NCI-H510A treated with DMSO at 0.1 percent for 48 hours (cell line): ENCODE results near the gene LAMC1.

Experiments
- DNase-seq: peaks from one replicate; lab custom pipeline; 2025; lab: John Stamatoyannopoulos, UW

LAMC1 gene

GRCh38 chr1:183021405-183022201 is 1.6 kb upstream of the LAMC1 start:
- no peak for DNase-seq

GRCh38 chr1:183022202-183023145 is 746 bp upstream of the LAMC1 start:
- peak; percentile 61 for DNase-seq

- DNase-seq, result peak; percentile 67
These were observed 539 bp downstream of the LAMC1 start for GRCh38 chr1:183023601-183024316.

GRCh38 chr1:183024317-183025009 is 1.2 kb downstream of the LAMC1 start:
- no peak for DNase-seq

GRCh38 chr1:183025010-183025337 is 1.8 kb downstream of the LAMC1 start:
- DNase-seq, result no peak

GRCh38 chr1:183025782-183026774 is 2.9 kb downstream of the LAMC1 start:
- no peak for DNase-seq

GRCh38 chr1:183027031-183027430 is 3.8 kb downstream of the LAMC1 start:
- no peak for DNase-seq

- no peak for DNase-seq
These were observed 4.6 kb downstream of the LAMC1 start for GRCh38 chr1:183027791-183028190.

- no peak for DNase-seq
These were observed 6.4 kb downstream of the LAMC1 start for GRCh38 chr1:183029591-183030000.

- DNase-seq, result peak; percentile 89
These were observed 6.8 kb downstream of the LAMC1 start for GRCh38 chr1:183030053-183030452.

GRCh38 chr1:183032122-183032921 is 9.1 kb downstream of the LAMC1 start:
- DNase-seq, result no peak

GRCh38 chr1:183033205-183033604 is 10.0 kb downstream of the LAMC1 start:
- no peak for DNase-seq

GRCh38 chr1:183034682-183035081 is 11.5 kb downstream of the LAMC1 start:
- no peak for DNase-seq

GRCh38 chr1:183038333-183038866 is 15.2 kb downstream of the LAMC1 start:
- DNase-seq, result no peak

- no peak for DNase-seq
These were observed 15.7 kb downstream of the LAMC1 start for GRCh38 chr1:183038913-183039312.

- no peak for DNase-seq
These were observed 16.1 kb downstream of the LAMC1 start for GRCh38 chr1:183039330-183039729.

- peak; percentile 48 for DNase-seq
These were observed 16.8 kb downstream of the LAMC1 start for GRCh38 chr1:183039985-183040447.

- DNase-seq, result no peak
These were observed 17.3 kb downstream of the LAMC1 start for GRCh38 chr1:183040547-183040971.

- DNase-seq, result no peak
These were observed 20.0 kb downstream of the LAMC1 start for GRCh38 chr1:183043254-183043653.
